H1 (cell line): ENCODE data around the gene RABEPK. TPM values are rescaled to one million over a fixed set of nuclear protein-coding genes. Genes with fewer than 3 reads are reported as not detected.

Source experiments
- CTCF ChIA-PET: fragments of 300-600 bp; sonication (Branson Sonifier 250); formaldehyde crosslinking; loops from one replicate; lab custom pipeline; 2021; ENCODE audit not compliant: partially characterized antibody; lab: Charles Lee
- POLR2A ChIA-PET: fragments of 300-600 bp; sonication (Branson Sonifier 250); formaldehyde crosslinking; loops from one replicate; lab custom pipeline; 2021; ENCODE audit warnings: inconsistent platforms; ENCODE audit not compliant: partially characterized antibody; lab: Charles Lee
- DNase-seq, 2 experiments: peaks; one replicate each; pipeline versions ENCODE4 v3.0.0 to v3.0.0-alpha.2; 2010 to 2022; ENCODE audit warnings: low spot score in 2 of 2, low read depth in 1 of 2, mixed read lengths in 1 of 2
- FAIRE-seq: peaks from 2 replicates; lab custom pipeline; 2011; peaks lifted over from hg19 to GRCh38; lab: Jason Lieb, UNC
- H2AFZ ChIP-seq: 2 replicates; pipeline ENCODE4 v1.8.1; 2012; ENCODE audit warnings: low read length, inconsistent platforms
- H2AK5ac ChIP-seq: 2 replicates; pipeline ENCODE4 v1.6.1; 2013; ENCODE audit warnings: low read depth, low read length
- H2BK120ac ChIP-seq: replicated peaks from 2 replicates; pipeline ENCODE3; 2013; ENCODE audit warnings: low read depth, low read length, inconsistent platforms
- H2BK12ac ChIP-seq: 2 replicates; pipeline ENCODE4 v1.6.1; 2013; ENCODE audit warnings: low read depth, low read length
- H2BK15ac ChIP-seq: 2 replicates; pipeline ENCODE4 v1.6.1; 2013; ENCODE audit warnings: low read length
- H2BK20ac ChIP-seq: 2 replicates; pipeline ENCODE4 v1.6.1; 2013; ENCODE audit warnings: low read length
- H2BK5ac ChIP-seq: 2 replicates; pipeline ENCODE4 v1.6.1; 2013; ENCODE audit warnings: low read depth, low read length
- H3K14ac ChIP-seq: 2 replicates; pipeline ENCODE4 v1.6.1; 2013; ENCODE audit warnings: inconsistent platforms; ENCODE audit not compliant: insufficient read length
- H3K18ac ChIP-seq: 2 replicates; pipeline ENCODE4 v1.6.1; 2013; ENCODE audit warnings: low read length; ENCODE audit errors: extremely low read depth
- H3K23ac ChIP-seq: 2 replicates; pipeline ENCODE4 v1.6.1; 2013; ENCODE audit warnings: inconsistent platforms; ENCODE audit not compliant: insufficient read length
- H3K23me2 ChIP-seq: 2 replicates; pipeline ENCODE4 v1.6.1; 2013; ENCODE audit warnings: low read depth, low read length
- H3K27ac ChIP-seq: 2 replicates; pipeline ENCODE4 v1.6.1; 2011; ENCODE audit warnings: low read depth, low read length, inconsistent platforms
- H3K27me3 ChIP-seq, 4 experiments: replicated peaks in 1 of 4; 1 replicate in 1 of 4; 2 replicates in 3 of 4; pipeline versions ENCODE4 v1.6.1 to v1.8.1; 2011 to 2013; ENCODE audit warnings: low read length in 3 of 4, mild to moderate bottlenecking in 3 of 4, inconsistent platforms in 2 of 4, mixed read lengths in 2 of 4, moderate library complexity in 1 of 4; ENCODE audit not compliant: control insufficient read depth in 3 of 4, insufficient read depth in 3 of 4; ENCODE audit errors: extremely low read depth in 1 of 4
- H3K36me3 ChIP-seq, 4 experiments: 2 replicates each; pipeline versions ENCODE4 v1.6.1 to v1.8.1; 2011 to 2013; ENCODE audit warnings: mild to moderate bottlenecking in 4 of 4, low read length in 3 of 4, moderate library complexity in 2 of 4, control low read depth in 1 of 4, inconsistent platforms in 1 of 4; ENCODE audit not compliant: insufficient read depth in 4 of 4, control insufficient read depth in 2 of 4
- H3K4ac ChIP-seq: replicated peaks from 2 replicates; pipeline ENCODE3; 2013; ENCODE audit warnings: low read length, low read depth, mixed read lengths, inconsistent platforms; ENCODE audit not compliant: insufficient read length
- H3K4me1 ChIP-seq, 4 experiments: replicated peaks in 1 of 4; 1 replicate in 1 of 4; 2 replicates in 3 of 4; pipeline versions ENCODE4 v1.6.1 to v1.8.1; 2011 to 2013; ENCODE audit warnings: low read length in 3 of 4, inconsistent platforms in 2 of 4, mixed read lengths in 1 of 4; ENCODE audit not compliant: insufficient read depth in 4 of 4, control insufficient read depth in 3 of 4
- H3K4me2 ChIP-seq, 2 experiments: 2 replicates each; pipeline versions ENCODE4 v1.6.1 to v1.8.1; 2011 to 2013; ENCODE audit warnings: low read depth in 2 of 2, low read length in 2 of 2, control low read depth in 1 of 2, inconsistent platforms in 1 of 2, mild to moderate bottlenecking in 1 of 2; ENCODE audit not compliant: insufficient read depth in 1 of 2
- H3K4me3 ChIP-seq, 4 experiments: fragments of 200-600, 300-600 bp in 1 of 4; sonication (generic), shearing (Covaris generic), sonication (Bioruptor Twin) in 1 of 4; 2 replicates each; pipeline versions ENCODE4 v1.5.1 to v1.8.1; 2011 to 2016; ENCODE audit warnings: low read length in 4 of 4, low read depth in 3 of 4, control low read depth in 2 of 4, inconsistent platforms in 2 of 4, mild to moderate bottlenecking in 2 of 4, mixed read lengths in 1 of 4, moderate library complexity in 1 of 4; ENCODE audit not compliant: insufficient read depth in 2 of 4; ENCODE audit errors: extremely low read depth in 1 of 4
- H3K56ac ChIP-seq: replicated peaks from 2 replicates; pipeline ENCODE3; 2013; ENCODE audit warnings: low read depth, mild to moderate bottlenecking, mixed read lengths, low read length, inconsistent platforms; ENCODE audit not compliant: insufficient read length
- H3K79me1 ChIP-seq: 2 replicates; pipeline ENCODE4 v1.6.1; 2013; ENCODE audit warnings: low read depth, low read length, control low read depth
- H3K79me2 ChIP-seq, 2 experiments: 2 replicates each; pipeline versions ENCODE4 v1.6.1 to v1.8.1; 2012 to 2013; ENCODE audit warnings: low read length in 2 of 2, mild to moderate bottlenecking in 2 of 2, inconsistent platforms in 1 of 2; ENCODE audit not compliant: insufficient read depth in 2 of 2, control insufficient read depth in 1 of 2
- H3K9ac ChIP-seq, 4 experiments: replicated peaks in 1 of 4; 1 replicate in 1 of 4; 2 replicates in 3 of 4; pipeline versions ENCODE4 v1.6.1 to v1.8.1; 2011 to 2013; ENCODE audit warnings: low read depth in 3 of 4, low read length in 3 of 4, control low read depth in 2 of 4, mild to moderate bottlenecking in 2 of 4, moderate library complexity in 2 of 4, inconsistent platforms in 1 of 4; ENCODE audit errors: extremely low read depth in 1 of 4
- H3K9me3 ChIP-seq, 2 experiments: 2 replicates each; pipeline versions ENCODE4 v1.6.1 to v1.8.1; 2012 to 2013; ENCODE audit warnings: mild to moderate bottlenecking in 2 of 2, moderate library complexity in 2 of 2, control low read depth in 1 of 2, inconsistent platforms in 1 of 2, low read depth in 1 of 2, low read length in 1 of 2, mixed read lengths in 1 of 2; ENCODE audit not compliant: insufficient read depth in 2 of 2
- H4K20me1 ChIP-seq, 2 experiments: replicated peaks in 1 of 2; 2 replicates each; pipeline versions ENCODE3 to v1.8.1; 2011 to 2013; ENCODE audit warnings: inconsistent platforms in 2 of 2, low read length in 2 of 2, mild to moderate bottlenecking in 1 of 2; ENCODE audit not compliant: insufficient read depth in 2 of 2, control insufficient read depth in 1 of 2
- H4K5ac ChIP-seq: 2 replicates; pipeline ENCODE4 v1.6.1; 2013; ENCODE audit warnings: low read length, low read depth, mixed read lengths, inconsistent platforms; ENCODE audit not compliant: insufficient read length
- H4K8ac ChIP-seq: 2 replicates; pipeline ENCODE4 v1.8.0; 2013; ENCODE audit warnings: mild to moderate bottlenecking, moderate library complexity, low read length, inconsistent platforms; ENCODE audit not compliant: insufficient read depth; ENCODE audit errors: extremely low read depth
- H4K91ac ChIP-seq: replicated peaks from 2 replicates; pipeline ENCODE3; 2013; ENCODE audit warnings: low read length, mixed read lengths, inconsistent platforms; ENCODE audit not compliant: insufficient read length
- BRCA1 ChIP-seq: IDR thresholded peaks from 2 replicates; pipeline ENCODE4 v1.6.1; 2012; ENCODE audit warnings: low read depth, low read length, improper control_type of control experiment
- CEBPB ChIP-seq: IDR thresholded peaks from 2 replicates; pipeline ENCODE4 v1.6.1; 2012; ENCODE audit warnings: low read depth, low read length
- CHD1 ChIP-seq: IDR thresholded peaks from 2 replicates; pipeline ENCODE4 v1.6.1; 2012; ENCODE audit warnings: low read depth, low read length, improper control_type of control experiment
- GTF2F1 ChIP-seq: IDR thresholded peaks from 2 replicates; pipeline ENCODE4 v1.6.1; 2012; ENCODE audit warnings: low read depth, low read length, improper control_type of control experiment, borderline replicate concordance
- KDM5A ChIP-seq: fragments of 200-600 bp; IDR thresholded peaks from 2 replicates; pipeline ENCODE4 v1.7.1; 2012; ENCODE audit warnings: mild to moderate bottlenecking, low read length, inconsistent platforms, mixed read lengths
- POLR2A ChIP-seq, 2 experiments: IDR thresholded peaks; 1 replicate in 1 of 2; 2 replicates in 1 of 2; pipeline ENCODE4 v1.6.1; 2011; ENCODE audit warnings: low read depth in 2 of 2, low read length in 2 of 2, mild to moderate bottlenecking in 2 of 2; ENCODE audit errors: control extremely low read depth in 1 of 2
- SAP30 ChIP-seq: fragments of 300-600 bp; sonication (generic); IDR thresholded peaks from 2 replicates; pipeline ENCODE4 v1.7.1; 2012; ENCODE audit warnings: low read length, moderate library complexity, mild to moderate bottlenecking, inconsistent platforms; ENCODE audit not compliant: insufficient read depth, insufficient replicate concordance
- TAF7 ChIP-seq: optimal IDR thresholded peaks from 2 replicates; pipeline ENCODE3; 2011; ENCODE audit warnings: low read depth, mild to moderate bottlenecking, inconsistent platforms, low read length, moderate library complexity, borderline replicate concordance
- WGBS, 2 experiments: shearing (Covaris generic) in 1 of 2; methylation state at CpG; one replicate each; pipeline versions ENCODE4 v1.1.6 to v1.1.7; 2013 to 2015; ENCODE audit warnings: low lambda C conversion rate in 2 of 2, mixed read lengths in 2 of 2, inconsistent platforms in 1 of 2, low coverage in 1 of 2, missing lambda C conversion rate in 1 of 2; ENCODE audit not compliant: insufficient replicate concordance in 2 of 2, insufficient coverage in 1 of 2, insufficient read length in 1 of 2; ENCODE audit errors: extremely low coverage in 1 of 2, missing lambda C conversion rate in 1 of 2; 5-methylcytosine and 5-hydroxymethylcytosine counted together
- polyA plus RNA-seq, 7 experiments: library from polyadenylated mRNA; depleted of rRNA in 3 of 7; stranded (reverse) in 5 of 7; unstranded in 2 of 7; fragments of >200 nt in 5 of 7; fragments of 200-250 nt in 2 of 7; gene quantifications; 1 replicate in 5 of 7; 2 replicates in 1 of 7; 4 replicates in 1 of 7; pipeline versions ENCODE4 v1.2.1 to v1.2.3, GENCODE V29; 2011 to 2013; ENCODE audit warnings: missing spikeins in 2 of 7, mixed read lengths in 2 of 7
- total RNA-seq: library from RNA; stranded (reverse); fragmentation: NEBNext Ultra II Directional; extraction: Animal tissue kit (Norgen Biotek cat#: 25700); gene quantifications from 2 replicates; pipeline ENCODE4 v1.2.1, GENCODE V29; 2021
- TF ChIP-seq, protein P1 (sequence below): IDR thresholded peaks from 2 replicates; pipeline ENCODE4 v1.6.1; 2012; ENCODE audit warnings: inconsistent platforms
- TF ChIP-seq, protein P2 (sequence below), 3 experiments: IDR thresholded peaks; 1 replicate in 2 of 3; 2 replicates in 1 of 3; pipeline versions ENCODE4 v1.5.1 to v1.6.1; 2011; ENCODE audit warnings: low read length in 3 of 3, mild to moderate bottlenecking in 3 of 3, inconsistent platforms in 2 of 3, low read depth in 1 of 3, moderate library complexity in 1 of 3; ENCODE audit not compliant: insufficient read depth in 1 of 3; ENCODE audit errors: control extremely low read depth in 1 of 3

Gene RABEPK
- total and polyA plus RNA-seq, 2 of the 8 experiments (the other 6 are each of a cell fraction or from before 2014, with no cell fraction given), result 26.3 to 34.3 TPM

DNA sequence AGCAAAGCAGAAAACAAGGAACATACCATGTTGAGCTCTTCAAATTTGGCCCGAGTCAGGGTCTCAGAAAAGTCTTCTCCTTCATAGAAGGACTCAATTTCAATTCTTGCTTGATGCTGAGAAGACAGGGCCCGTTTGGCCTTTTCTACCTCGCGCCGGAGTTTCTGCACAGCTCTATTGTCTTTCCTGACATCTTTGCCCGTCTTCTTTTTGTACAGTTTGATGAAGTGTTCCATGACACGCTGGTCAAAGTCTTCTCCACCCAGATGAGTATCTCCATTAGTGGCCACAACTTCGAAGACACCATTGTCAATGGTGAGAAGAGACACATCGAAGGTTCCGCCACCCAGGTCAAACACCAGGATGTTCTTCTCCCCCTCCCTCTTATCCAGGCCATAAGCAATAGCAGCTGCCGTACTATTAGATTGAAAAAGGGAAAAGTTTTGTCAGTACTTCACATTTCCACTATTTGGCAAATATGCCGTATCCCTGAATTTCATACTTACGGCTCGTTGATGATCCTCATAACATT is 38.6 kb downstream of the RABEPK start:
- no peak overlapping the region; a peak in 2 of 7 replicates for H3K9ac ChIP-seq
- 0 out of 2 replicates have a peak, but pooled peaks cover 3% of the 10 kb centered on the region for H3K79me1 ChIP-seq
- no peak overlapping the region for H2BK20ac ChIP-seq
- WGBS, 2 experiments, result 93% methylated on average over 13 of the region's 14 CpGs; no CpG with 5 or more reads in 1 of the 2 experiments
- no peak overlapping the region for H4K5ac ChIP-seq
- H4K20me1 ChIP-seq, result peaks cover 0 to 17% of the 10 kb centered on the region in 2 experiments
- TF ChIP-seq GTF2F1 (no peak), CHD1 (no peak), POLR2A (IDR thresholded peaks at IDR 0.05; ENCODE audit: control extremely low read depth in 1 of 2, low read depth in 2 of 2, low read length in 2 of 2) (no peak), KDM5A (no peak), CEBPB (no peak), BRCA1 (no peak), TAF7 (no peak), SAP30 (no peak)
- TF ChIP-seq, protein P1, sequence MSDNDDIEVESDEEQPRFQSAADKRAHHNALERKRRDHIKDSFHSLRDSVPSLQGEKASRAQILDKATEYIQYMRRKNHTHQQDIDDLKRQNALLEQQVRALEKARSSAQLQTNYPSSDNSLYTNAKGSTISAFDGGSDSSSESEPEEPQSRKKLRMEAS, result no peak
- TF ChIP-seq, protein P2, sequence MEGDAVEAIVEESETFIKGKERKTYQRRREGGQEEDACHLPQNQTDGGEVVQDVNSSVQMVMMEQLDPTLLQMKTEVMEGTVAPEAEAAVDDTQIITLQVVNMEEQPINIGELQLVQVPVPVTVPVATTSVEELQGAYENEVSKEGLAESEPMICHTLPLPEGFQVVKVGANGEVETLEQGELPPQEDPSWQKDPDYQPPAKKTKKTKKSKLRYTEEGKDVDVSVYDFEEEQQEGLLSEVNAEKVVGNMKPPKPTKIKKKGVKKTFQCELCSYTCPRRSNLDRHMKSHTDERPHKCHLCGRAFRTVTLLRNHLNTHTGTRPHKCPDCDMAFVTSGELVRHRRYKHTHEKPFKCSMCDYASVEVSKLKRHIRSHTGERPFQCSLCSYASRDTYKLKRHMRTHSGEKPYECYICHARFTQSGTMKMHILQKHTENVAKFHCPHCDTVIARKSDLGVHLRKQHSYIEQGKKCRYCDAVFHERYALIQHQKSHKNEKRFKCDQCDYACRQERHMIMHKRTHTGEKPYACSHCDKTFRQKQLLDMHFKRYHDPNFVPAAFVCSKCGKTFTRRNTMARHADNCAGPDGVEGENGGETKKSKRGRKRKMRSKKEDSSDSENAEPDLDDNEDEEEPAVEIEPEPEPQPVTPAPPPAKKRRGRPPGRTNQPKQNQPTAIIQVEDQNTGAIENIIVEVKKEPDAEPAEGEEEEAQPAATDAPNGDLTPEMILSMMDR (IDR thresholded peaks at IDR 0.05; ENCODE audit: control extremely low read depth in 1 of 3, insufficient read depth in 1 of 3, low read depth in 1 of 3, low read length in 3 of 3), result no peak
- H3K56ac ChIP-seq, result no peak overlapping the region
- H3K27me3 ChIP-seq, result peaks cover 0 to 2% (median 0%) of the 10 kb centered on the region in 4 experiments; a peak in 1 of 7 replicates
- peaks cover 23 to 57% (median 42%) of the 10 kb centered on the region in 4 experiments for H3K36me3 ChIP-seq
- no peak overlapping the region for H2BK12ac ChIP-seq
- H3K4me2 ChIP-seq, result peak overlapping the region in 1 of 2 experiments; percentile 14; a peak in 2 of 4 replicates
- H4K8ac ChIP-seq, result no peak overlapping the region; the same call in 1 of the 2 replicates
- H3K14ac ChIP-seq, result no peak overlapping the region
- H3K4me3 ChIP-seq, result peak overlapping the region in 1 of 4 experiments; percentile 75; a peak in 1 of 8 replicates
- ChIA-PET CTCF (interaction anchor here (0.6 kb wide), 1 partner anchor 117 kb away, joined by 3 read pairs; no protein-coding TSS in a partner anchor), POLR2A (interaction anchor here (0.9 to 1.7 kb wide), 4 partner anchors 9 to 133 kb away, joined by 3 to 7 read pairs (median 4); partner anchors contain the start of gene RABEPK)
- H3K27ac ChIP-seq, result no peak overlapping the region
- no peak overlapping the region for H2AFZ ChIP-seq
- no peak overlapping the region for H2BK15ac ChIP-seq
- H3K4ac ChIP-seq, result no peak overlapping the region
- no peak overlapping the region for H3K23ac ChIP-seq
- no peak for FAIRE-seq
- peaks cover 0 to 6% (median under 1%) of the 10 kb centered on the region in 4 experiments; a peak in 1 of 7 replicates for H3K4me1 ChIP-seq
- H3K23me2 ChIP-seq, result peaks cover 9% of the 10 kb centered on the region; the same call in 1 of the 2 replicates
- no peaks in the 10 kb centered on the region for H3K9me3 ChIP-seq
- no peak overlapping the region for H2BK120ac ChIP-seq
- no peak overlapping the region for H2BK5ac ChIP-seq
- H2AK5ac ChIP-seq, result no peak overlapping the region
- H4K91ac ChIP-seq, result no peak overlapping the region
- no peak for DNase-seq
- H3K18ac ChIP-seq, result no peak overlapping the region
- peaks cover 7 to 33% of the 10 kb centered on the region in 2 experiments for H3K79me2 ChIP-seq
